Mucosa of gallbladder (tissue), 1 donor: Measurements from ENCODE around the gene CELF3. TPM values are rescaled to one million over a fixed set of nuclear protein-coding genes. Genes with fewer than 3 reads are reported as not detected.
"Not testable (repeated sequence)": the region's sequence is repeated elsewhere in the genome, so short reads cannot be mapped to it uniquely, and the experiment has no call there.

ENCODE experiments used
- DNase-seq: peaks from one replicate; pipeline ENCODE4 v3.0.0-alpha.2; 2020; ENCODE audit warnings: low spot score
- total RNA-seq: library from RNA; stranded (reverse); gene quantifications from one replicate; pipeline ENCODE4 v1.2.1, GENCODE V29; 2021
- donor health status: DM: no; HTN: no; CAD: no.

The CELF3 gene
- total RNA-seq: 0.40 TPM

DNA sequence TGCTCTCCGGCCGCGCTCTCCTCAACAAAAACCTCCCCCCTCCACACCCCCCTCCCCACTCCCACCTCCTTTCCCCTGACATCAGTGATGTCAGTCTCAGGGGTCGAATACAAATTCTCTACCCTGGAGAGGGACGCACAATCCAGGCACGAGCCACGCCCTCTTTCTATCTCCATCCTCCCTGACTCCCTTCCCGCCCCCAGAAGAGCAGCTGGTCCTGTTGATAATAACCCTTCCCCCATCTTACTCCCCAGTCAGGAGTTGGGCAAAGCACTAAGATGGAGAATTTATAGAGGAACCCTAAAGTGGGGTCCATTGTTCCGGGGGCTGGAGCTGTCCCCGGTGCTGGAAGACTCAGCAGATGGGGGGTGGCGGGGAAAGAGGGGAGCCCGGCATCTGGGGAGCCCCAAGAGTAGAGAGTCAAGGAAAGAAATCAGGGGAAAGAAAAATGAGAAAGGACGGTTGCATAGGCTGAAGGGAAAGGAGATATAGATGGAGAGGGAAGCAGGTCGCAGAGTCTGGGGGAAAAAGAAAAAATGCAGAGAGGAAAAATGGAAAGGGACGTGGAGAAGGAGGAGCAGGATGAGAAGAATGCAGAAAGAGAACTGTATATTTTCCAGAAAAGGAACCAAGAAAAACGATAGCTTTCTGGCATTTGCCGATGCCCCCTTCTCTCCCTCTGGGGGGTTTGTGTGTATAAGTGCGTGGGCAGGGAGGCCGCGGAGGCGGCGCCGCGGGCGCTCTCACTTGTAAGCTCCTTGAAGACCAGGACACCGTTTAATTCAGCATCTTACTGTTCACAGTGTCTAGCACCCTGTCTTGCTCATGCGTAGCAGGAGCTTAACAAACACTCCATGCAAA lies at the start of gene CELF3:
CELF3 (minus strand) TSS at position 33 of the 861 bp plus-strand sequence. CDS start 783 bp downstream, outside the sequence.
- DNase-seq: no peak

DNA sequence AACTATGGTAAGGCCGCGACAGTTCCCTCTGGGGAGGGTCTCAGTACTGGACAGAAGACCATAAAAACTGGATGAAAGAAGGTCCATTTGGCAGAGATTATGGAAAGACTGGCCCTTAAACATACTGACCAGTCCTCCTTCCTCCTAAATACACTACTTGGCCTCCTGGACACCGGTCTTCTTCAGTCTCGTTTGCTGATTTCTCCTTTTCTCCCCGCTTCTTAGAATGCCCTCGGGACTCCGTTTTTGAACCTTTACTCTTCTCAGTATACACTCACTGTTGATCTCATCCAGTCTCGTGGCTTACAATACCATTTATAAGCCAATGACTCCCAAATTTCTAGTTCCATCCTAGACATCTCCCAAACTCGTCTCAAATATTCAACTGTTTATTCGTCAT lies 47.4 kb upstream of the CELF3 start:
- DNase-seq: no peak

DNA sequence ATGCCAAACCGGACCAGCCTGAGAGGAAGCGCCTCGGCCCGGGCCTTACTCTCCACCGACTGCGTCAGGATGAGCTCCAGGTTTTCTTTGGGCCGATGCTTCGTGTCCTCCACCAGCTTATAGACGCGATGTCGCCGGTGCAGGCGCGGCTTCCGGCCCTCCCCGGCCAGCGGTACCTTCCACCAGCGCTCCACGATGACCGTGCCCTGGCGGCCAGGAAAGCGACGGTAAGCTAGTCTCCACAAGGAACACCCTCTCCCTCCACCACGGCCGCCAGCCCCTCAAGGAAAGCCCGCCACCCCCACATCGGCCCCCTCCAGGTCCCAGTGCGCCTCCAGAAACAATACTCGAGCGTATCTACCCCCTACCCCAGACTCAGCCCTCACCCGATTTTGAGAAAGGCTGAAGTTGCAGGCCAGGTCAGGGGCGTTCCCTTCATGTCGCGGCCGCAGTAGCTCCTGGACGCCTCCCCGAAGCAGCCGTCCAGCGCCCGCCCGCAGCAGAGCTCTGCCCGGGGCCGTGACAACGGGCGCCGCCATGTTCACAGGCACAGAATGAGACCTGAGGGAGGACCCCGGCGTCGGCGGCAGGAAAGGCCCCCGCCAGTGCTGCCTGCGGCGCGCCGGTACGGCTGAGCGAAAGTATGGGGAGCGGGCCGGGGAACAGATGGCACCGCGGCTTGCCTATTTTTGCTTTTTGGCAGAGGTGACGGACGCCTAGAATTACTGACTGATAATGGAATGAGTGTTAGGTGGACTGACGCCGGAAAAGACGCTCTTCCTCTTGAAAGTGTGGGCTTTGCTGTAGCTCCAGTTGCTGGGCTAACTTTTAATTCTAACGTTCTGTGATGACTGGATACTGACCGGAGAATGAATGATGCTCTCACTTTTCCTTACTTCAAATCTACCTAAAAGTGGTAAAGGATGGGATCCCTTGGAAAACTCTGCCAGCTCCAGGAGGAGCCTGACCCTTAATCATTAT lies 46.6 kb upstream of the CELF3 start, which contains the start of gene MRPL9:
MRPL9 (minus strand) TSS at position 556 of the 981 bp plus-strand sequence; CDS start at position 539, 17 bp downstream.
- DNase-seq: peak; percentile 87

DNA sequence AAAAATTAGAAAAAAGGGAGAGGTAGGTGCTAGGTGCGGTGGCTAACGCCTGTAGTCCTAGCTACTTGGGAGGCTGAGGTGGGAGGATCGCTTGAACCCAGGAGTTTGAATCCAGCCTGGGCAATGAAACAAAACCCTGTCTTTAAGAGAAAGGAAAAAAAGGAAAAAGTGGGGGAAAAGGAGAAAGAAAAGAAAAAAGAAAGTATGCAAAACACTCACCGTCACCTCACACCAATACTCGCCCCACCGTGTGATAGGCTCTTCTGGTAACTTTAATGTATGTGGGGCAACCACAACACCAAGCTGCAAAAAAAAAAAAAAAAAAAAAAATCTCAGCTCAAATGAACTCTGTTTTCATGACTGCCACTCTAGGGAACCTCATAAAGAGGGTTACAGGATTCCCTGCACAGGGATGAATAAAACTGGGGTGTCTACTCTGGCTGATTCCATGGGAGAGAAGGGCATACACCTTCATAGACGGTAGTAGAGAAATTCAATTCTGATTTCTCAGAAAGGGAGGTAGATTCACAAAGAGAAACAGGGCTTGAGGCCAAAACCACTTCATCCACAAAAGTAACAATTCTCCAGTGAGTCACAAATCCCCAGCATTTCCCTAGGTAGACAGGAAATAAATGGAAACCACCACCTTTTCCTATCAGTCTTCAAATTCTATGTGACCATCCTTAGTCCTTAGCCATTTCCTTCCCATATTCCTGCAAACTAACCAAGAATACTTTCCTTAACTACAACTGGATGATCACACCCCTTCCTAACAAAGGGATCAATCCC lies 44.2 kb upstream of the CELF3 start:
- no peak for DNase-seq

DNA sequence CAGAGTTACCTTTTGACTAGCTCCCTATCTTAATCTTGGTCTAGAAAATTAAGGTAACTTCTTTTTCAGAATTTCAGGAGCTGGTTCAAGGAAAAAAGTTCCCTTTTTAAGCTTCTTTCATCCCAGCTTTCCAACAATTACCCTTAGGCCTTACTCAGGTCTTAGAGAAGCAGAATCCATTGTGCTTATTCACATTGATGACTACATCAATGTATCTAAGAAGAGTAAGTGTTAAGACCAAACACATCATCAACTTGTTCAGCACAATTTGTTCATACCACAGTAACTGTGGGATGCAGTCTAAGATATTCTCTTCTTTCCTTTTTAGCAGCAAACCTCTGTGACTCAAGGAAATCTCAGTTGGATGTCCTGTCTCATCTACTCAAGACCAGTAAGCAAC lies 42.6 kb upstream of the CELF3 start:
- no peak for DNase-seq

DNA sequence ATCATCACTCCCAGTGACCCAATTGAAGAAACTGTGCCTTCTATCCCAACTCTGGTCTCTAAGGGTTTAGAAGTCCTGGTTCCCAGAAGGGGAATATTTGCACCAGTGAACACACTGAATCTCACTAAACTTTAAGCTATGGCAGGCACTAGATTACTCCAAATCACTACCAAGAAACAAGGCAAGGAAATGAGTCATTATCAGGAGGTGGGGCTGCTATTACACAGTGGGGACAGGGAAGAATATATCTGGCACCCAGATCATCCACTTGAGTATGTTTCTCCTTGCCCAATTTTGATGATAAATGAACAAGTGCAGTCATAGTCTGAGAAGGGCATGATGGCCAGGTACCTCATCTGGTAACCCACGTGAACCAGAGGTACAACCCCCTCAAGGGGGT lies 39.7 kb upstream of the CELF3 start:
- DNase-seq: no peak

DNA sequence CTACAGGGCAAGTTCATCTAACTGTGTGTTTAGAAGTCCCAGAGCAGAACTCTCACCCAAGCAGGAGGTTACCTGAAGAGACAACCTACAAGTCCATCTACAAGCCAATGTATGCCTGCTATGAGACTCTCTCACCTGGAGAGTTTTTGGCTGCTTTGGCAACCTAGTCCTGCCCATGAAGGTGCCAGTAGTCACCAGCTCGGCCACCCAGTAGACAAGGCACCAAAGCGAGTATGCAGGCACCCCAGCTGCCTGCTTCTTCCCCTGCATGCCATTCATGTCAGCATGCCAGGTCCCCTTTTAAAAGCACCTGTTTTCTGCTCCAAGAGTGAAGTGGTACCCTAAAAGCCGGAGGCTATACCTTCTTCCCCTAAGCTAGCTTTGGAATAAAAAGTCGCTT lies 24.9 kb upstream of the CELF3 start:
- no peak for DNase-seq

DNA sequence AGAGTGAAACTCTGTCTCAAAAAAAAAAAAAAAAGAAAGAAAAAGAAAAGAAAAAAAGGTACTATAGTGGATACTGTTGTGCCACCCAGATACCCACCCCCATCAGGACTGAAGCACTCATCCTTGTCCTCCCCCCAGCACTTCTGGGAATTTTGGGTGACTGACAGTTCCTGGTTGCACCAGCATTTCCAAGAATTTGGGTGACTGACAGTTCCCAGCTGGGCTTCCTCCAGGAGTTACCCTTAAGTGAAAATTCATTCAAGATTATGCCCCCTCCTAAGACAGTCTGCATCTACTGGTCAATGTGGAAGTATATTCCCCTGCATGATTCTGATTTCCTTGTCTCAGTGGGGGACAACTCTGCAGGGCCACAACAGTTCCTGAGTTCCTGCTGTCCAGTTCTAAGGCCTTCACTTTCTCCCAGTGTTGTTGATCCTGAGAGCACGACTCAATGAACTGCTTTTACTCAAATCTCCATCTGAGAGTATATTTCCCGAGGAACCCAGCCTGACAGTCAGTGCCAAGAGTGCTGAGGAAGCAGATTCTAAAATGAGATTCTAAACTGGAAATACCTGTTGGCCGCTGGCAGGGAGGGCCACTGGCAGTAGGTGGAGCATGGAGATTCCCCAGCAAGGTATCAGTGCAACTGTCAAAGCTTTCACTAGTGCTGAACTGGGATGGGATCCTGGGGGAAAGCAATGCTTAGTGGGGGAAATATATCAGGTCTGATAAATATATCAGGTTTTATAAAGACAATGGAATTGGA lies 23.2 kb upstream of the CELF3 start:
- DNase-seq: peak; percentile 67

DNA sequence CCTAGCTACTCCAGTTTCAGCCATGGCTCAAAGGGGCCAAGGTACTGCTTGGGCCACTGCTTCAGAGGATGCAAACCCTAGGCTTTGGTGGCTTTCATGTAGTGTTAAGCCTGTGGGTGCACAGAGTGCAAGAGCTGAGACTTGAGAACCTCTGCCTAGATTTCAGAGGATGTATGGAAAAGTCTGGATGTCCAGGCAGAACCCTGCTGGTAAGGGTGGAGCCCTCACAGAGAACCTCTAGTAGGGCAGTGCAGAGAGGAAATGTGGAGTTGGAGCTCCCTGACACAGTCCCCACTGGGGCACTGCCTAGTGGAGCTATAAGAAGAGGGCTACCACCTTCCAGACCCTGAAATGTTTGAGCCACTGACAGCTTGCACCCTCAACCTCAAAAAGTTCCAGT lies 20.9 kb upstream of the CELF3 start:
- DNase-seq: no peak

DNA sequence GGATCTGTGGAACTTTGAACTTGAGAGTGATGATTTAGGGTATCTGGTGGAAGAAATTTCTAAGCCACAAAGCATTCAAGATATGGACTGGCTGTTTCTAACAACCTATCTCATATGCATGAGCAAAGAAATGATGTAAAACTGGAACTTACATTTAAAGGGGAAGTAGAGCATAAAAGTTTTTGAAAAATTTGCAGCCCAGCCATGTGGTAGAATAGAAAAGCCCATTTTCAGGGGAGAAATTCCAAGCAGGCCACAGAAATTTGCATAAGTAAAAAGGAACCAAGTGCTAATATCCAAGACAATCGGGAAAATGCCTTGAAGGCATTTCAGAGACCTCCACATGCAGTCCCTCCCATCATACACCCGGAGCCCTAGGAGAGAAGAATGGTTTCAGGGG lies 20.4 kb upstream of the CELF3 start:
- no peak for DNase-seq

DNA sequence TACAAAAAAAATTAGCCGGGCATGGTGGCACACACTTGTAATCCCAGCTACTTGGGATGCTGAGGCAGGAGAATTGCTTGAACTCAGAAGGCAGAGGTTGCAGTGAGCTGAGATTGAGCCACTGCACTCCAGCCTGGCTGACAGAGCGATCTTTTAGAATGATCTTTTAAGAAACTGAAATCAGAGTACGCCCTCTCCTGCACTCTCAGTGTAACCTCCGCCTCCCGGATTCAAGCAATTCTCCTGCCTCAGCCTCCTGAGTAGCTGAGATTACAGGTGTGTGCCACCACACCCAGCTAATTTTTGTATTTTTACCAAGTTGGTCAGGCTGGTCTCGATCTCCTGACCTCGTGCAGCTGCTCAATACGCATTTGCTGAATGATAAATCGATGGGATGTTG lies 17.4 kb upstream of the CELF3 start:
- DNase-seq: not testable (repeated sequence)

DNA sequence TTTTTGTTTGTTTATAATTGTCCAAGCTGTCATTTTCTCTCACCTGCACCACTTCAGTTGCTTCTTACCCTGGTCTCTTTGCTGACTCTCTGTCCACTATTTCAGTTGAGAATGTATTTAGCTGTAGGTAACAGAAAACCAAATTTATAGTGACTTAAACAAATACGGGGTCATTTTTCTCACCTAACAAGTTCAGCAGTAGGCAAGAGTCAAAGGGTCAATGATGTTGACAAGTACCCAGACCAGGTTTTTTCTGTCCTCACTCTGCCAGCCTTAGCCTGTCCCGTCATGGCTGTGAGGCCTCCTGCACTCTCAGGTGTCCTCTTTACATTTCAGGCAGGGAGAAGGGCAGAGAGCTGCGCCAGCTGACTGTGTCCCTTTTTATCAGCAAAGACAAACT lies 16.5 kb upstream of the CELF3 start:
- no peak for DNase-seq

DNA sequence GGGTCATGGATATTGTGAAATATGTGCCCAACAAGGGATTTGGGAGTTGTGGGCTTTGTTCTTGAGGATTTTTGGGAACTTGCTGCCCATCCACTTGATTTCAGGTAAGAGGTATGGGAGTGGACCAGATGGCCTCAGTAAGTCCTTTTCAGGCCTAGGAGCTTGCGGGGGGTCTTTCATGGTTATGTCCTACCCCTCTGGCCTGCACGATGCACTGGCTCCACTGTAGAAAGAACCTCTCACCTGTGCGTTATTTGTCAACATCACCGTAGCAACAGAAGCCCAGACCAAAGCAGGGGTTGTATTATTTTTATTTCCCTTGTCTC lies 13.3 kb upstream of the CELF3 start:
- DNase-seq: no peak

DNA sequence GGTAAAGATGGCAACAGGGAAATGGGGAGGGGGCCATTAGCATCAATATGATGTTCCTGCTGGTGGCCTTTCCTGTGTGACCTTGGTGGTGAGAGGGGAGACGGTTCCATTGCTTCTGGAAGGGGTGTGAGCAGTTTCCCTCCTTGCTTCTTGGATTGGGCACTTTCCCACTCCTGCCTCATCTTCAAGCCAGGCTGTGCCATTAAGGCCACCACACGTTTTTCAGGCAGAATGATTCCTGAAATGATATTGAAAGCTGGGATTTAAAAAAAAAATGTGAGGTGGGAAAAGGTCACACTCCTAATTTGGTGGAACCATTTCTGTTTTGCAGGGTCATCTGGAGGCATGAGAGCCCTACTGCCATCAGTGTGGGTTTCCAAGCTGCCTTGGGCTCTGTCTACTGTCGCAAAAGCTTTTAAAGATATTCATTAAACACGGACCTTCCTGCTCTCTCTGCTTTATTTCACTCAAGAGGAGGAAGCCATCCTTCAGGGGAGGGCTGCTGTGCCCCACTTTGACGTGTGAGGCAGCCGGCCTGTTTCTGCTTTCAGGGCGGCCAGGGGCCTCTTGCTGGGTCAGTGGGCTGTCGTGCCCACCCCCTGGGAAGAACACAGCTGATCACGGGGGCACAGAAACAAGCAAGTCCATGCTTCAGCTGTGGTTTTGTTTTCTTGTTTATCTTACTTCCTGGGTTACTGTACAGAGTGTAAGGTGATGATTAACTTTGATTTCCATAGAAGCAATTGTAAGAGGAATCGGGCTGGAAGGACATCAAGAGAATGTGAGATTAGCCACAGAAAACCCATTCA lies 12.8 kb upstream of the CELF3 start:
- DNase-seq: no peak

DNA sequence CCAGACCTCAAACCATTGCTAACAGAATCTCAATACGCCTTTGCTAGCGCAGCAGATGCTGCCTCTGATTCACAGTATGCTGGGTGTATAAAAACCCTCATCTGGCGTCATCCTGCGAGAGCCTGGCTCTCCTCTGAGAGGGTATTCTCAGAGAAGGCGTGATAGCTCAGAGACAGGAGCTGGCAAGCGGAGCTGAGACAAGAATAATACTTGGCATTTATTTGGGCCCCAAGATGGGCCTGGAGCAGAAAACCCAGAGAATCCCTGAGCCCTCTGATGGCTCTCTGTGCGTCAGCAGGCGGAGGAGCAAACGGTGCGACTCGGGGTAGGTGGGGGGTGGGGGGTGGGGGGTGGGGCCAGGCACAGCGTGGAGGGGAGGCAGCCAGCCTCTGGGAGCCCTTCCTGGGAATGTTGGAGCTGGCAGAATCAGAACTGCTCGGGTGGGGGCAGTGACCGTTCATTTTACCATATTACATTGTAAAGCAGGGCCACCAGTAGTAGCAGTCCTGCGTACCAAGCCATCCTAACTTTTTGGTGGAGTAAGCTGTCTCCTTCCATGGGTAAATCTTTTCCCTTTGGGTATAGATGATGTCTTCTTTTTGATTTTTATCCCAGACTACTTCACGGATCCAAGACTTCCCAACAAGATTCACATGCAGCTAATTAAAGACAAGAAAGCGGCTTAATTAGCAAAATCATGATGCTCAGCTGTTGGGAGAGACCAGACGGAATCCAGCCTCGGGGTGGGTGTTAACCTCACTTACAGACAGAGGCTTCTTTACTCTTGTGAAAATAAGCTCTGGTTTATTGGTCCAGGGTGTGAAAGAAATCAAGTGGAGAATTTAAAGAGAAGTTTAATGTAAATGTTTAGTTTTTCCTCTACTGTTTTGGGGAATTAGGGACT lies 11.8 kb upstream of the CELF3 start:
- DNase-seq: peak; percentile 26

DNA sequence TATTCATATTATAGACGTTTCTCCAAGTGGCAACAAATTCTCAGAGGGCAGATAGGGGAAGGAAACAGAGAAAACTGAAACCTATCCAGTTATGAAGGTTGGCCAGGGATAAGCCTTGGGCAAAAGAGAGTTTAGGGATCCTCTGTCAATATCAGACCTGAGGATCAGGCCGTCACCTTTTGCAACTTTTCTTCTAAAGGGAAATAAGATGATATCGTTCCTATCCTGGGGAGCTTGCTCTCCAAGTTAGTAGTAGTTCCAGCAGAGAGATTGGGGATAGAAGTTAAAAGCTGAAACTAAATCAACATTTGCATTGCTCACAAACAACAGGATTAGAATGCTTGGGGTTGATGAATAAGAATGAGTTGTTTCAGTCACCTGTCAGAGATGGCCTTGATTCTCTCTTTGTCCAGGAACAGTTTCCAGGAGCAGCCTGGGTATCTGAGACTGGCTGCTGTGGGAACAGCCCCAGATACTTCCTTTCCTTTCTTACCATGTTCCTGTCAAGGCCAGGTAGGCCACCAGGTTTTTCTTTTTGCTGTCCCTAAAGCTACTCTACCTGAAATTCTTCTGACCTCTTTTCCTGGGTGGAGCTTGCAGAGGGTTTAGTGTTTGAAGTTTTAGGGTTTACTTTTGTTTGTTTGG lies 7.2 kb upstream of the CELF3 start:
- DNase-seq: no peak

DNA sequence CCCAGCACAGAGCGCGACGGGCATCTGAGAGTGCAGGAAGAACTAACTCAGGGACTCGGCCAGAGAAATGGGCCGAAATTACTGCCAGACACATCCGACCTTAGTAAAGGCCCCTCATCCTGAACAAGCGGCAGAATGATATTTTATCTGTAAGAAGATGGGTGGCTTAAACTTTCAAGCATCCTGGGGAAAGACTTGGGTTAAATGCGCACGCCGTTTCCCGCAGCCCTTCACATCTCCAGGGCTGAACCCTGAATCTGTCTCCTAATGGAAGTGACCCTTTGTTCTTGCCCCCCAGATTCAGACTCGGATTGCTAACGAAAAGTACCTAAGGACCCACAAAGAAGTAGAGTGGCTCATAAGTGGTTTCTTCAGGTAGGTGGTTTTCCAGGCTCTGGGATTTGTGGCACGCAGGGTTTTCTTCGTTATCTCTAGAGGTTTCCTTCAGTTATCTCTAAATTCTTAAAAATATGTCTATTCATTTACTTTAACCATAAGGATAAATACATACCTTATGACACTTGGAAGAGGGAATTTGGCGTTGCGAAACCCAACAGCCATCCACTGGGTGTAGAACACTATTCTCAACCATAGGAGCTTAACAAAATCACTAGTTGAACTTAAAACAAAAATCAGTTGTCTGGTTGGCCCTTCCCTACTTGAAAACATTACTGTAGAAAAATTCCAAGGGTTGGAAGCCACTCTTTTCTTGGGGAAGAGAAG lies 5.3 kb upstream of the CELF3 start:
- no peak for DNase-seq
